Islet of Langerhans (tissue), 1 donor: ENCODE data around the gene APOM.

Source experiments
- FAIRE-seq: peaks from one replicate; lab custom pipeline; 2011; peaks lifted over from hg19 to GRCh38; lab: Jason Lieb, UNC

APOM gene

DNA sequence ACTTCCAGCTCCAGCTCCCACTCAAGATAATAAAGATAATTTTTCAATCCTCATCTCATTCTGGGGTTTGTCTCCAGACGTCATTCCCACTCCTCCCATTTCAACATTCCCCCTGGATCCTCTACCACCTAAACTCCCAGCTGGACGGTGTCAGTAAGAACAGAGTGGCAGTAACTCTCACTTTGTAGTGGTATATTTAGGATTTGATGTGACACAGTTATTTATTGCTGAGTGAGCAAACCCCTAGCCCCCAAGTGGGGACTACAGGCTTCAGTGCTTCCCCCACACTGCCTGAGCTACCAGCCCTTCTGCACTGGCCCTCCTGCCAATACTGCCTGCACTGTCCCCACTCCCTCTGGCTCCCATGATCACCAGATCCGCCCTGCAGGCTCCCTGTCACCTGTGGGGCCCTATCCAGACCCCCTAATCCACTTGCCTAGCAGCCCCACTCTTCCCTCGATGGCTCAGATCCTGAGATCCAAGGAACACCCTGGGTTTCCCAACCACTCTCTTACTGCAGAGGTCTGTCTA is 2.5 kb downstream of the APOM start:
- FAIRE-seq: no peak

DNA sequence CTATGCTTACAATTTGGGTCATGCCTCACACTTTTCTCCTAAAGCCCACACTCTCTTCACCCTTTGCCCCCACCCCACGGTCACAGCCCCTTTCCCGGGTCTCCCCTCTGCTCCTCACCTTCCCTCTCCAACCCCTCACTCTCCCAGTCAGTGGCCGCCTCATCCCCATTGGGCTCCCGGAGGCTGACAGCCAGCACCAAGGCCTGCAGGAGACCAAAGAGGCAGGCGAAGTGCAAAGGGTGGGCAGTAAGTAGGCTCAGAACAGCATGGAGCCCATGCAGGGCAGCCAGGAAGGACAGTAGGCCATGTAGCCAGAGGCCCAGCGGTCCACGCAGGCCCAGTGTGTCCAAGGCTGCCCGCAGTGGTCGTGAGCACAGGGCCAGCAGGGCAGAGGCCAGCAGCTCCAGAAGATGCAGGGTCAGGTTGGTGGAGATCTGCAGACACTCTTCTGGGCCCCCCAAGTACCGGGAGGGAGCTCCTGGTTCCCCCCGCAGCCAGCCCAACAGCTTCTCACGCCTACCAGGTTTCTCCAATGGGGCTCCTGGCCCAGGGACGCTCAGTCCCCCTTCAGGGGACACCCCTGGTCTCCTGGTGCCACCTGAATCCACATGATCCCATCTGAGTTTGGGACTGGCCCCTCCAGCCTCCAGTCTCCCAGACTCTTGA is 3.4 kb downstream of the APOM start:
- no peak for FAIRE-seq

DNA sequence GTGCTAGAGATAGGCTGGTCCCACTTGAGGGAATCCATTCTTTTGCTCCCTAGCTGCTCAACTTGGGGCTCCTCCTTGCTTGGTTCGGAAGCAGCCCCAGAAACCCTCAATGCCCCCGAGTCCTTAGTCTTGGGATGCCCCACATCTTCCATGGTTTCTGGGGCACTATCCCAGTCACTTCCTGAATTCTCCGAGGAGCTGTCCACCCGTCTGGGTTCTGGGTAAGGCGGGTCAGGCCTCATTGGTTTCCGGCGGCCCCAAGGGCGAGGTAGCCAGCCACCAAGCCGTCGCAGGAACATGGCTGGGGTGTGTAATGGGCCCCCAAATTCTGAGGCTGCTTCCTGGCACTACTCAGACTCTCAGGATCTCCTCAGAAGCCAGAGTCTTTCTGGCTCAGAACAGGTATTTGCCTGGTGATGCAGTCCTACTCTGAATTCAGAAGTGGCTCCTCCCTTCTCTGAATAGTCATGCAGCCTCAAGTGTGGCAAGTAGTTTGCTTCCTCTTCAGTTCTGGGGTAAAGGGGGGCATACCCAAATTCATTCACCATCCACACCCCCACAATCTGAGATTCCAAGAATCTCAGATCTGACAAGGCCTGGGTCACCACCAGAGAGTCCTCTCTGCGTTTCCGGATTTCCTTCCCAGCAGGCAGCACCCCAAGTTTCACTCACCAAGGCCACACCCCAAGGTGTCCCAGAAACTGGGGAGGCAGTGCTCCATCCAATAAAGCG is 4.1 kb downstream of the APOM start:
- no peak for FAIRE-seq

- no peak for FAIRE-seq
Measured at GRCh38 chr6:31660381-31661261, 4.9 kb downstream of the APOM start, which contains the start of gene C6orf47. Gene C6orf47, minus strand, starts transcription at chr6:31660778. Its CDS starts 831 bp downstream, at chr6:31659947.

GRCh38 chr6:31661262-31662123 is 5.8 kb downstream of the APOM start:
- no peak for FAIRE-seq

DNA sequence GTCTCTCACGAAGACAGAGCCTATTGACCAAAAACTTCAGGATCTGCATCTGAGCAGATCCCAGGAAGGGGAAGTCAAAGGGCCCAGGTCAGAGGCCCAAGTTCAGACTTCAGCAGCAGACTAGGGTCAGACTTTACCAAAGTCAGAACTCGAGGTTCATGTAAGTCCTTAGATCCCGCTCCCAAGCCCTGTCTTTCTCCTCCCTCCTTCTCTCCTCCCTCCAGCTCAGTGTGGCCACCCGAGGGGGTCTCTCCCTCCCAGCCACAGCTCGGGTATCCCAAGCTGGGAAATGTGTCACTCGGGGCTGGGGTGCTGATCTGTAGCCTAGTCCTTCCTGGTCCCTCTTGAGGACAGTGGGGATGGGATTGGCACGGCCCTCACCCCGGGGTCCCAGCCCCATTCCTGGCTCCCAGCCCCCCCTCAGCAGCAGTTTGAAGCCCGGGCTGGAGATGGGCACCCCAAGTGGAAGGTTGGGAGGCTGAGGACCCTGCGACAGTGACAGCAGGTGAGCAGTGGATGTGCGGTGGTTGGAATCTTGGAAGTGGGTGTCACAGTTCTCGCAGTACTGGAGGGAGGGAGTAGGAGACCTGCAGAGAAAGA is 6.5 kb downstream of the APOM start:
- no peak for FAIRE-seq

DNA sequence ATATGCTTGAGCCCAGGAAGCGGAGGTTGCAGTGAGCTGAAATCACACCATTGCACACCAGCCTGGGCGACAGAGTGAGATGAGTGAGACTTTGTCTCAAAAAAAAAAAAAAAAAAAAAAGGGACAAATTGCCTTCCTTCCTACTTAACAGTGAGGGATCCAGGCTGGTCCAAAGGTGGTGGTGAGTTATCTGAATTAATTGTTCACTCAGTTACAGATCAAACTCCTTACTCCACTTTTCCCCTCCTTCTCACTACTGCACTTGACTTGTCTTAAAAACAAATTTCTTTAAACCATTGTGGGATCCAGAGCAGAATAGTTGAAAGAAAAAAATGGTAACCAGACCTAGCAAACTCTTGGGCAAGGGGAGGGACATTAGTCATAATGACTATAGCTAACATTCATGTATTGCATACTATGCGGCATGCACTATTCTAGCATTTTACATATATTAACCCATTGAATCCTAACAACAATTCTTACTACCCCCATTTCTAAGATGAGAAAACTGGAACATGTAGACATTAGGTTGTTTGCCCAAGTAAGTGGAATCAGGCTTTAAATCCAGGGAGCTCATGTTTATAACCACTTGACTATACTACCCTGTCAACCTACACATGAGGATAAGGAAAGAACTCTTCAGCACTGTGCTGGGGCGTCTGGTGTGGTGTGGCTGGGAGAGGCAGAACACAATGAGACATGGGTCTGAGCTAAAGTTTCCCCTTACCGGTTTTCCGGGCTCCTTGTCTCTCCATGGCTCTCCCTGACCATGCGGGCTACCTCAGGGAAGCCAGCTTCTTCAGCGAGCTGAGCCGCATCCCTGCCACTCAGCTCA is 7.6 kb downstream of the APOM start:
- FAIRE-seq: no peak

GRCh38 chr6:31663961-31664789 is 8.5 kb downstream of the APOM start:
- FAIRE-seq: no peak

GRCh38 chr6:31664790-31665500 is 9.3 kb downstream of the APOM start, which contains the start of gene GPANK1:
Gene GPANK1, minus strand, starts transcription at chr6:31664997. Its CDS starts 519 bp downstream, at chr6:31664478.
- no peak for FAIRE-seq

- FAIRE-seq: no peak
Measured at GRCh38 chr6:31665501-31666336, 10.0 kb downstream of the APOM start, which contains the start of gene CSNK2B. Gene CSNK2B, plus strand, starts transcription at chr6:31666080. Its CDS starts 752 bp downstream, at chr6:31666832.

DNA sequence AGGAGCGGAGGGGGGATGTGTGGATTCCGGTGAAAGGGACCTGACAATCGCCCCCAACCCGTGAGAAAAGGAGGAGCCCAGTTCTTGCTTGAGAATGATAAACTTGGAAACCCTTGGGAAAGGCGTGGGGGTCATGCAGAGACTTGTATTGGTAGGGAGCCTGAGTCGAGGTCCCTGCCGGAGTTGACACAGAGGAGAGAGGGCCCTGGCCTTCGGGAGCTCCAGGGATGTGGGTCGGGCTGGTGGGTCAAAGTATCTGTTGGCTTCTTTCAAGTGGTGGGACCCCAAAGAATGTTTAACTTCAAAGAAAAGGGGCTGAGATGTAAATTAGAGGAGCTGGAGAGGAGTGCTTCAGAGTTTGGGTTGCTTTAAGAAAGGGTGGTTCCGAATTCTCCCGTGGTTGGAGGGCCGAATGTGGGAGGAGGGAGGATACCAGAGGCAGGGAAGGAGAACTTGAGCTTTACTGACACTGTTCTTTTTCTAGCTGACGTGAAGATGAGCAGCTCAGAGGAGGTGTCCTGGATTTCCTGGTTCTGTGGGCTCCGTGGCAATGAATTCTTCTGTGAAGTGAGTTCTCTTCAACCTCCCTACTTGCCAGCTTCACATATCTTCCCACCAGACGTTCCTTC is 10.8 kb downstream of the APOM start:
- FAIRE-seq: no peak

DNA sequence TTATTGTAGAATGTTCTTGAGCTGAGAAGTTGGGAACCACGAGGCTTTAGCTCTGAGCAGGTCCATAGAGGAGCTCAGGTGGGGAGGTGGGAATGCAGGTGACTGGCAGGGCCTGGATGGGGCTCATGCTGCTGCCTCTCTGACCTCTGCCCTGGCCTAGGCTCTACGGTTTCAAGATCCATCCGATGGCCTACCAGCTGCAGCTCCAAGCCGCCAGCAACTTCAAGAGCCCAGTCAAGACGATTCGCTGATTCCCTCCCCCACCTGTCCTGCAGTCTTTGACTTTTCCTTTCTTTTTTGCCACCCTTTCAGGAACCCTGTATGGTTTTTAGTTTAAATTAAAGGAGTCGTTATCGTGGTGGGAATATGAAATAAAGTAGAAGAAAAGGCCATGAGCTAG is 14.0 kb downstream of the APOM start, which contains the start of gene LY6G5B:
Gene LY6G5B, plus strand, starts transcription at position 301 of the 400 bp plus-strand sequence. CDS start 975 bp downstream, outside the sequence.
- FAIRE-seq: no peak

DNA sequence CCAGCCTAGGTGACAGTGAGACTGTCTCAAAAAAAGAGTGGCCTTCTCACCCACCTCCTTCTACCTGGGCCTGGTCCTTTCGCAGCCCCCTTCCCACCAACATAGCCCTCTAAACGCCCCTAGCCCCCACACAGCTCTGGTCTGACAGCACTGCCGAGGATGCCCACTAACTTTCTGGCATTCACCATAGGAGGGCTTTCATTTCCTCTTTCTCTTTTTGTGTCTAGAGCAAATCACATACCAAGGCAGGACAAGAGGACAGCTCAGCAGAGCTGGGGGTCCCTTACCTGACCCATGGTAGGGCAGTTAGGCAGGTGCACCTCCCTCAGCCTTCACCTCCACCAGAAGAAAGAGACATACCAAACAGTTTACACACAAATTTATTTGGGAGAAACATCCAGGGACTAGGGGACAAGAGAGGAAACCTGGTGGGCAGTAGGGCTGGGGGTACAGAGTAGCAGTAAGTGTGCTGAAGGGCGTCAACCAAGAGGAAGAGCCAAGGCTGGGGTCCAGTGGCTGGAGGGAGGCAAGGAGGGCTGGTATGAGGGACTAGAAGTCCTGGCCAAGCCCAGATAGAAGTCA is 20.7 kb downstream of the APOM start:
- no peak for FAIRE-seq

GRCh38 chr6:31676904-31677303 is 21.2 kb downstream of the APOM start:
- no peak for FAIRE-seq

DNA sequence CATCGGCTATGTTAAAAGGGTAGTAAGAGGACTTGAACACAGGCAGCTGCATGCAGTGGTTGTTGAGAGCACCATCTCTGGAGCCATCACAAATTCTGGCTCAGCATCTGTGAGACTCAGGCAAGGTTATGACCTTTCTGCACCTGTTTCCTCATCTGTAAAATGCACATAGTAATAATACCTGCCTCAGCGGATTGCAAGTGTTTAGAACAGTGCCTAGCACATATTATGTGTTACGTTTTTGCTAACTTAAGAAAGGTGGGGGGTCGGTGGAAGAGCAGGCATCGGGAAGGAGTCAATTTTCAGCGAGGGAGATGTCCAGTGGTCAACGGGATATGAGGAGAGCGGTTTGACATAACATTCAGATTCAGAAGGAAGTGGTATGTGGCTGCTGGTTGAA is 22.3 kb downstream of the APOM start:
- no peak for FAIRE-seq
